Panc1 (cell line): ENCODE results near the gene KIF3B. TPM values are rescaled to one million over a fixed set of nuclear protein-coding genes. Genes with fewer than 3 reads are reported as not detected.

Source experiments
- ATAC-seq: fragments of 200-7000 bp; cut with Tn5 transposase; 2 replicates; pipeline ENCODE4 v1.9.1; 2020; ENCODE audit warnings: mild to moderate bottlenecking, moderate library complexity
- BruUV-seq: library from RNA; stranded (reverse); fragments of 400-500 nt; replicated peaks from 2 replicates; lab custom pipeline; 2021; lab: Mats Ljungman, UMichigan
- CTCF ChIA-PET: fragments of 300-600 bp; sonication (Branson Sonifier 250); formaldehyde crosslinking; loops from one replicate; lab custom pipeline; 2022; ENCODE audit warnings: antibody characterized with exemption; lab: Charles Lee
- POLR2A ChIA-PET: fragments of 300-600 bp; sonication (Branson Sonifier 250); formaldehyde crosslinking; loops from one replicate; lab custom pipeline; 2022; ENCODE audit warnings: antibody characterized with exemption; lab: Charles Lee
- DNase-seq: peaks from one replicate; pipeline ENCODE4 v3.0.0-alpha.2; 2010; ENCODE audit warnings: low read depth, low spot score
- H3K27ac ChIP-seq: 2 replicates; pipeline ENCODE4 v1.5.1; 2011; ENCODE audit warnings: mild to moderate bottlenecking, low read length, inconsistent platforms
- H3K27me3 ChIP-seq: fragments of 200-500 bp; sonication (Bioruptor generic); 2 replicates; pipeline ENCODE4 v1.6.0; 2014; ENCODE audit warnings: low read length, inconsistent platforms; ENCODE audit not compliant: control insufficient read depth, insufficient read depth
- H3K36me3 ChIP-seq: fragments of 200-500 bp; sonication (Bioruptor generic); 2 replicates; pipeline ENCODE4 v1.5.1; 2014; ENCODE audit warnings: inconsistent platforms, mild to moderate bottlenecking, low read length, moderate library complexity; ENCODE audit not compliant: control insufficient read depth, insufficient read depth
- H3K4me1 ChIP-seq: 2 replicates; pipeline ENCODE4 v1.5.1; 2011; ENCODE audit warnings: inconsistent platforms, mild to moderate bottlenecking, low read length, moderate library complexity; ENCODE audit not compliant: control insufficient read depth, insufficient read depth
- H3K4me3 ChIP-seq, 2 experiments: 2 replicates each; pipeline ENCODE4 v1.5.1; 2011 to 2012; ENCODE audit warnings: low read depth in 2 of 2, low read length in 2 of 2, mild to moderate bottlenecking in 2 of 2, inconsistent platforms in 1 of 2, moderate library complexity in 1 of 2
- H3K9me3 ChIP-seq: fragments of 200-500 bp; sonication (Bioruptor generic); 2 replicates; pipeline ENCODE4 v1.5.1; 2014; ENCODE audit warnings: low read depth, mild to moderate bottlenecking, inconsistent platforms, low read length, moderate library complexity; ENCODE audit not compliant: control insufficient read depth, insufficient read depth
- CTCF ChIP-seq: fragments of 450-650 bp; IDR thresholded peaks from 2 replicates; pipeline ENCODE4 v1.5.1; 2017; ENCODE audit warnings: mild to moderate bottlenecking
- POLR2AphosphoS5 ChIP-seq: IDR thresholded peaks from 2 replicates; pipeline ENCODE4 v1.6.1; 2012; ENCODE audit warnings: mild to moderate bottlenecking, low read depth, low read length, moderate library complexity
- REST ChIP-seq, 2 experiments: IDR thresholded peaks; 2 replicates each; pipeline ENCODE4 v1.6.1; 2011 to 2012; ENCODE audit warnings: low read depth in 2 of 2, control low read depth in 1 of 2, low read length in 1 of 2, mild to moderate bottlenecking in 1 of 2, moderate library complexity in 1 of 2; ENCODE audit not compliant: insufficient read depth in 1 of 2
- SIN3A ChIP-seq: IDR thresholded peaks from 2 replicates; pipeline ENCODE4 v1.6.1; 2012; ENCODE audit warnings: low read depth, mild to moderate bottlenecking, low read length, moderate library complexity, borderline replicate concordance; ENCODE audit not compliant: insufficient read depth
- TCF7L2 ChIP-seq: IDR thresholded peaks from 2 replicates; pipeline ENCODE4 v1.6.1; 2011; ENCODE audit warnings: mild to moderate bottlenecking, low read depth, low read length, inconsistent platforms
- in situ Hi-C: cut with HindIII; loops from 2 replicates; pipeline ENCODE4 v1.10.0; 2016; ENCODE audit warnings: low sequenced_read_pairs, low pct_unique_long_range_greater_than_20kb
- intact Hi-C: fragments of 100-400 bp; cut with micrococcal nuclease; formaldehyde crosslinking; loops from one replicate; pipeline ENCODE4 v1.10.0; 2022; ENCODE audit not compliant: unreplicated experiment
- total RNA-seq: library from RNA; stranded (reverse); gene quantifications from one replicate; pipeline ENCODE4 v1.2.1, GENCODE V29; 2021; ENCODE audit not compliant: unreplicated experiment

KIF3B gene
- total RNA-seq, 1 experiment from 2014 or later = 67.8 TPM

- intact Hi-C loops (no loop called here), in situ Hi-C loops (no loop called here)
- POLR2A ChIA-PET = interaction anchor here (0.6 kb wide), 1 partner anchor 66 kb away, joined by 9 read pairs; no protein-coding TSS in a partner anchor
- H3K27me3 ChIP-seq = no peaks in the 10 kb centered on the region
- H3K36me3 ChIP-seq = no peaks in the 10 kb centered on the region
- no peak overlapping the region for H3K4me3 ChIP-seq
- TF ChIP-seq REST (IDR thresholded peaks at IDR 0.05; ENCODE audit: insufficient read depth in 1 of 2, low read depth in 2 of 2, low read length in 1 of 2) = no peak
- no peak for TF ChIP-seq SIN3A
- no TSS peak for BruUV-seq
- no peaks in the 10 kb centered on the region for H3K9me3 ChIP-seq
- CTCF ChIA-PET = no interaction called here
- no peak overlapping the region for H3K27ac ChIP-seq
- ATAC-seq = no peak
- DNase-seq = no peak
- 0 out of 2 replicates have a peak, but pooled peaks cover 3% of the 10 kb centered on the region for H3K4me1 ChIP-seq
These were observed 23.2 kb downstream of the KIF3B start for GRCh38 chr20:32300647-32301046.

GRCh38 chr20:32301719-32302506 is 24.5 kb downstream of the KIF3B start:
- intact Hi-C loops (no loop called here), in situ Hi-C loops (no loop called here)
- no peaks in the 10 kb centered on the region for H3K27me3 ChIP-seq
- POLR2A ChIA-PET = interaction anchor here (0.7 kb wide), 1 partner anchor 15 kb away, joined by 3 read pairs; no protein-coding TSS in a partner anchor
- no peak overlapping the region for H3K27ac ChIP-seq
- ATAC-seq = no peak
- CTCF ChIA-PET = no interaction called here
- no peaks in the 10 kb centered on the region for H3K36me3 ChIP-seq
- no peak for TF ChIP-seq TCF7L2
- no peak for TF ChIP-seq REST (IDR thresholded peaks at IDR 0.05; ENCODE audit: insufficient read depth in 1 of 2, low read depth in 2 of 2, low read length in 1 of 2)
- no peak for TF ChIP-seq POLR2AphosphoS5
- TF ChIP-seq CTCF = no peak
- TF ChIP-seq SIN3A = no peak
- BruUV-seq = TSS peak; percentile 23
- H3K9me3 ChIP-seq = no peaks in the 10 kb centered on the region
- no peak for DNase-seq
- no peak overlapping the region for H3K4me3 ChIP-seq
- 0 out of 2 replicates have a peak, but pooled peaks cover 1% of the 10 kb centered on the region for H3K4me1 ChIP-seq
